ENCODE results near the gene VTN. TPM values are rescaled to one million over a fixed set of nuclear protein-coding genes. Genes with fewer than 3 reads are reported as not detected.

The VTN gene
- total and polyA plus RNA-seq, 4 donors, result 0.40 to 2.5 (median 1.6) TPM

- WGBS, 2 donors, result 84 to 90% methylated on average over 7 of the region's 7 CpGs
- Histone ChIP-seq H3K9ac (ENCODE audit: insufficient read depth in 1 of 2, low read length in 2 of 2) (no peak overlapping the region), H3K4me3 (no peak overlapping the region), H3K36me3 (ENCODE audit: control insufficient read depth in 4 of 4, insufficient read depth in 4 of 4, low read length in 4 of 4) (peaks cover 0 to 35% (median 9%) of the 10 kb centered on the region in 4 donors), H3K4me1 (ENCODE audit: control insufficient read depth in 5 of 5, insufficient read depth in 5 of 5, low read length in 5 of 5) (no peaks in the 10 kb centered on the region), H3K27ac (ENCODE audit: low read depth in 1 of 2, low read length in 1 of 2) (no peak overlapping the region), H3K27me3 (ENCODE audit: control insufficient read depth in 3 of 3, insufficient read depth in 3 of 3, low read length in 2 of 3) (no peaks in the 10 kb centered on the region), H3K9me3 (ENCODE audit: control insufficient read depth in 4 of 4, insufficient read depth in 3 of 4, low read length in 3 of 4) (no peaks in the 10 kb centered on the region)
- TF ChIP-seq CTCF (IDR thresholded peaks at IDR 0.05; ENCODE audit: control extremely low read depth, extremely low read depth), result no peak
- no peak for ATAC-seq (ENCODE audit: insufficient read depth, low FRiP score)
- DNase-seq, result no peak
These were observed 24.4 kb upstream of the VTN start for GRCh38 chr17:28394337-28395116.

- Histone ChIP-seq H3K27ac (ENCODE audit: low read depth in 1 of 2, low read length in 1 of 2) (no peak overlapping the region), H3K27me3 (ENCODE audit: control insufficient read depth in 3 of 3, insufficient read depth in 3 of 3, low read length in 2 of 3) (no peaks in the 10 kb centered on the region), H3K9me3 (ENCODE audit: control insufficient read depth in 4 of 4, insufficient read depth in 3 of 4, low read length in 3 of 4) (no peaks in the 10 kb centered on the region), H3K9ac (ENCODE audit: insufficient read depth in 1 of 2, low read length in 2 of 2) (no peak overlapping the region), H3K4me1 (ENCODE audit: control insufficient read depth in 5 of 5, insufficient read depth in 5 of 5, low read length in 5 of 5) (no peaks in the 10 kb centered on the region), H3K36me3 (ENCODE audit: control insufficient read depth in 4 of 4, insufficient read depth in 4 of 4, low read length in 4 of 4) (peaks cover 0 to 38% (median 9%) of the 10 kb centered on the region in 4 donors), H3K4me3 (no peak overlapping the region)
- ATAC-seq (ENCODE audit: insufficient read depth, low FRiP score), result no peak
- 80 to 84% methylated on average over 10 of the region's 10 CpGs for WGBS, 2 donors
- TF ChIP-seq CTCF (IDR thresholded peaks at IDR 0.05; ENCODE audit: control extremely low read depth, extremely low read depth), result no peak
- DNase-seq, result no peak
These were observed 22.4 kb upstream of the VTN start for GRCh38 chr17:28392491-28392890.

- no peak overlapping the region for H3K27ac ChIP-seq (ENCODE audit: low read depth in 1 of 2, low read length in 1 of 2)
- ATAC-seq (ENCODE audit: insufficient read depth, low FRiP score), result no peak
- no peaks in the 10 kb centered on the region for H3K4me1 ChIP-seq (ENCODE audit: control insufficient read depth in 5 of 5, insufficient read depth in 5 of 5, low read length in 5 of 5)
- WGBS, 2 donors, result 71 to 98% methylated on average over 2 of the region's 2 CpGs
- peaks cover 0 to 33% (median 9%) of the 10 kb centered on the region in 4 donors for H3K36me3 ChIP-seq (ENCODE audit: control insufficient read depth in 4 of 4, insufficient read depth in 4 of 4, low read length in 4 of 4)
- H3K4me3 ChIP-seq, result no peak overlapping the region
- DNase-seq, result no peak
- H3K9ac ChIP-seq (ENCODE audit: insufficient read depth in 1 of 2, low read length in 2 of 2), result no peak overlapping the region
- no peak for TF ChIP-seq CTCF (IDR thresholded peaks at IDR 0.05; ENCODE audit: control extremely low read depth, extremely low read depth)
- no peaks in the 10 kb centered on the region for H3K9me3 ChIP-seq (ENCODE audit: control insufficient read depth in 4 of 4, insufficient read depth in 3 of 4, low read length in 3 of 4)
- H3K27me3 ChIP-seq (ENCODE audit: control insufficient read depth in 3 of 3, insufficient read depth in 3 of 3, low read length in 2 of 3), result no peaks in the 10 kb centered on the region
These were observed 21.3 kb upstream of the VTN start for GRCh38 chr17:28391401-28391800.

Data from lung (tissue), 12 donors.